Fibroblast of peridontal ligament (primary cell): Measurements from ENCODE around the gene PILRA.
A peak's percentile ranks its signal among the peaks of the same experiment; 100 is the strongest.
"Not testable (repeated sequence)": the region's sequence is repeated elsewhere in the genome, so short reads cannot be mapped to it uniquely, and the experiment has no call there.

Experiments used
- DNase-seq: peaks from one replicate; pipeline ENCODE4 v3.0.0-alpha.2; 2010; ENCODE audit errors: extremely low read depth

Gene PILRA

GRCh38 chr7:100373261-100373831 is at the start of gene PILRA:
Gene PILRA (plus strand): TSS chr7:100373487. CDS start chr7:100373657, 170 bp downstream.
- no peak for DNase-seq

GRCh38 chr7:100324194-100324593 is 49.1 kb upstream of the PILRA start:
- DNase-seq = not testable (repeated sequence)

GRCh38 chr7:100325671-100326070 is 47.6 kb upstream of the PILRA start:
- not testable (repeated sequence) for DNase-seq

GRCh38 chr7:100326914-100327313 is 46.4 kb upstream of the PILRA start:
- DNase-seq = not testable (repeated sequence)

GRCh38 chr7:100335566-100336466 is 37.5 kb upstream of the PILRA start:
- peak; percentile 91 for DNase-seq

GRCh38 chr7:100338083-100338696 is 35.1 kb upstream of the PILRA start:
- DNase-seq = not testable (repeated sequence)

GRCh38 chr7:100341286-100341685 is 32.0 kb upstream of the PILRA start:
- DNase-seq = not testable (repeated sequence)

GRCh38 chr7:100342765-100343164 is 30.5 kb upstream of the PILRA start:
- no peak for DNase-seq

GRCh38 chr7:100344124-100344559 is 29.1 kb upstream of the PILRA start:
- DNase-seq = not testable (repeated sequence)

- DNase-seq = peak; percentile 21
These were observed 28.6 kb upstream of the PILRA start for GRCh38 chr7:100344560-100345287.

- DNase-seq = peak; percentile 40
These were observed 28.0 kb upstream of the PILRA start for GRCh38 chr7:100345288-100345672.

GRCh38 chr7:100346921-100347320 is 26.4 kb upstream of the PILRA start:
- DNase-seq = no peak

- DNase-seq = no peak
These were observed 24.5 kb upstream of the PILRA start for GRCh38 chr7:100348805-100349204.

GRCh38 chr7:100349757-100350156 is 23.5 kb upstream of the PILRA start:
- DNase-seq = no peak

- DNase-seq = no peak
These were observed 21.6 kb upstream of the PILRA start for GRCh38 chr7:100351657-100352058.

- not testable (repeated sequence) for DNase-seq
These were observed 21.0 kb upstream of the PILRA start for GRCh38 chr7:100352230-100352781.

GRCh38 chr7:100352984-100353684 is 20.2 kb upstream of the PILRA start:
- no peak for DNase-seq

- DNase-seq = no peak
These were observed 19.5 kb upstream of the PILRA start for GRCh38 chr7:100353685-100354330.

- no peak for DNase-seq
These were observed 16.7 kb upstream of the PILRA start for GRCh38 chr7:100356416-100357068.

- DNase-seq = no peak
These were observed 16.1 kb upstream of the PILRA start for GRCh38 chr7:100357131-100357561.
